Heart right ventricle (tissue), 16 donors: ENCODE results near the gene USH2A. TPM values are rescaled to one million over a fixed set of nuclear protein-coding genes. Genes with fewer than 3 reads are reported as not detected.

ENCODE experiments used
- ATAC-seq, 8 donors: fragments of 200-7000 bp; cut with Tn5 transposase; one replicate each; pipeline ENCODE4 v1.9.1; 2020; ENCODE audit warnings: mild to moderate bottlenecking in 8 of 8, moderate library complexity in 8 of 8, moderate number of reproducible peaks in 1 of 8
- DNase-seq, 2 donors: peaks; one replicate each; pipeline ENCODE4 v3.0.0-alpha.2; 2020
- H3K27ac ChIP-seq, 10 donors: fragments of 200-600 bp; sonication (generic) in 2 of 10; one replicate each; pipeline versions ENCODE4 v1.5.0 to v1.8.0; 2020 to 2022; ENCODE audit warnings: mild to moderate bottlenecking in 3 of 10
- H3K27me3 ChIP-seq, 7 donors: fragments of 200-600 bp; one replicate each; pipeline ENCODE4 v1.8.0; 2021 to 2022; ENCODE audit warnings: mild to moderate bottlenecking in 2 of 7
- H3K36me3 ChIP-seq, 9 donors: fragments of 200-600 bp; sonication (generic) in 1 of 9; one replicate each; pipeline versions ENCODE4 v1.5.0 to v1.8.0; 2020 to 2022; ENCODE audit warnings: mild to moderate bottlenecking in 2 of 9
- H3K4me1 ChIP-seq, 9 donors: fragments of 200-600 bp; sonication (generic) in 1 of 9; one replicate each; pipeline versions ENCODE4 v1.5.0 to v1.8.0; 2020 to 2022; ENCODE audit warnings: mild to moderate bottlenecking in 4 of 9
- H3K4me3 ChIP-seq, 10 donors: fragments of 200-600 bp; sonication (generic) in 2 of 10; one replicate each; pipeline versions ENCODE4 v1.5.0 to v1.8.0; 2020 to 2022; ENCODE audit warnings: mild to moderate bottlenecking in 7 of 10, moderate library complexity in 2 of 10
- H3K9me3 ChIP-seq, 11 donors: fragments of 200-600 bp in 10 of 11; sonication (generic) in 2 of 11; one replicate each; pipeline versions ENCODE4 v1.5.0 to v1.8.0; 2013 to 2022; ENCODE audit warnings: mild to moderate bottlenecking in 2 of 11, control low read depth in 1 of 11, moderate library complexity in 1 of 11
- CTCF ChIP-seq, 9 donors: fragments of 200-600 bp; sonication (generic) in 2 of 9; IDR thresholded peaks; one replicate each; pipeline versions ENCODE4 v1.5.0 to v1.8.0; 2021 to 2022; ENCODE audit warnings: antibody characterized with exemption in 9 of 9, mild to moderate bottlenecking in 5 of 9, moderate library complexity in 1 of 9
- WGBS, 2 donors: extraction: QIAGEN DNeasy Blood & Tissue Kit; methylation state at CpG; one replicate each; pipeline ENCODE4 v1.1.7; 2013; ENCODE audit warnings: inconsistent platforms in 1 of 2; 5-methylcytosine and 5-hydroxymethylcytosine counted together
- intact Hi-C, 10 donors: fragments of 100-400 bp; cut with DNase I; formaldehyde crosslinking; loops; one replicate each; pipeline versions ENCODE4 v1.11.1 to v1.14.2; 2022
- polyA plus RNA-seq, 2 donors: library from polyadenylated mRNA; stranded (reverse); fragments of 200-250 nt; gene quantifications; one replicate each; pipeline ENCODE4 v1.2.3, GENCODE V29; 2013
- total RNA-seq, 10 donors: library from RNA; stranded (reverse); fragmentation: NEBNext Ultra II Directional in 3 of 10; extraction: Animal tissue kit (Norgen Biotek cat#: 25700) in 3 of 10; gene quantifications; one replicate each; pipeline versions ENCODE4 v1.2.1 to v1.2.4, GENCODE V29; 2021 to 2023
- donor health status: Arrhythmogenic right ventricular cardiomyopathy.
- donor health status: ischemic (EF 13 %, LVEDD 7.1; RV severe dilation, severe dysfunction).
- donor health status: healthy with polysubstance abuse.
- donor health status: DM: no; HTN: yes; CAD: no.
- donor health status: DM: no; HTN: no; CAD: no.
- donor health status: ischemic (EF 25% LVEDD 6.9; RV normal size, moderate dysfunction).
- donor health status: ischemic (EF 25% LVEDD 5.7; RV mildly dilated, moderate dysfunction).
- donor health status: healthy.
- donor health status: DM: yes; HTN: yes; CAD: no.
- donor health status: Ischemic cardiomyopathy.
- donor health status: ischemic (EF 35%, LVEDD 5.7; RV mildly dilated, moderate dysfunction).
- donor health status: nonischemic (EF 11% LVEDD 7.7; RV severe dilation, severe dysfunction).
- donor health status: DM: yes; HTN: yes; CAD: no.
- donor health status: PGD.
- donor health status: ischemic (EF 29% LVEDD 5.4; RV normal size, mild dysfunction).
- donor health status: nonischemic (EF 23%, LVEDD 6.1; RV moderate dilation, normal function).

The USH2A gene
- total and polyA plus RNA-seq, 12 donors, result 0.01 to 4.9 (median 3.6) TPM

DNA sequence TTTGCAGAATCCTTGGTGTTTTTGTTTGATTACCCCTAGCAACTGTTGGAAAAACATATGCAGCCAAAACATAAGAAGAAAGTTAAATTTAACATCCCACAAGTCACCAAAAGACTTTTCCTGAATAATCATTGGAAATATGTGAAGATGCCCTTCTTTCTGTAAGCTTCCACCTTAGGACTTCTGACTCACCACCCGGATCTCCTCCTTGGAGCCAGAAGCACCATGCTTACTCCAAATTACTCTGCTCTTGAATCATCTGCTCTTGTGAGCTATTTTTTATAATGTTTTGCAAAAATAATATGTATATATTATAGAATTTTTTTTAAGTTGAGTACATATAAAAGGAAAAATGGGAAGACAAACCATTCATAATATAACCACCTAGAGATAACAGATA is 464.4 kb downstream of the USH2A start:
- WGBS, 2 donors, result 73 to 78% methylated on average over 1 of the region's 1 CpG
- DNase-seq (no peak), ATAC-seq (no peak)
- Histone ChIP-seq H3K36me3 (no peaks in the 10 kb centered on the region), H3K27me3 (peaks cover 0 to 2% (median 0%) of the 10 kb centered on the region in 7 donors), H3K9me3 (no peaks in the 10 kb centered on the region), H3K27ac (no peak overlapping the region), H3K4me3 (no peak overlapping the region), H3K4me1 (no peaks in the 10 kb centered on the region)
- intact Hi-C loops, result no loop called here
- no peak for TF ChIP-seq CTCF (IDR thresholded peaks at IDR 0.05)

- no peaks in the 10 kb centered on the region for H3K36me3 ChIP-seq
- 18 to 20% methylated on average over 7 of the region's 7 CpGs for WGBS, 2 donors
- intact Hi-C loops, result no loop called here
- TF ChIP-seq CTCF (IDR thresholded peaks at IDR 0.05), result no peak
- peaks cover 0 to 2% (median 0%) of the 10 kb centered on the region in 7 donors for H3K27me3 ChIP-seq
- ATAC-seq (no peak), DNase-seq (no peak)
- H3K9me3 ChIP-seq, result no peaks in the 10 kb centered on the region
- H3K4me1 ChIP-seq, result no peaks in the 10 kb centered on the region
- no peak overlapping the region for H3K27ac ChIP-seq
- no peak overlapping the region for H3K4me3 ChIP-seq
Measured at GRCh38 chr1:215957663-215958062, 465.6 kb downstream of the USH2A start.

- Histone ChIP-seq H3K27me3 (no peaks in the 10 kb centered on the region), H3K9me3 (no peaks in the 10 kb centered on the region), H3K27ac (no peak overlapping the region), H3K36me3 (no peaks in the 10 kb centered on the region), H3K4me3 (no peak overlapping the region), H3K4me1 (no peaks in the 10 kb centered on the region)
- intact Hi-C loops, result no loop called here
- DNase-seq (no peak), ATAC-seq (no peak)
- WGBS, 2 donors, result 90 to 94% methylated on average over 3 of the region's 3 CpGs
- TF ChIP-seq CTCF (IDR thresholded peaks at IDR 0.05), result no peak
Measured at GRCh38 chr1:215932558-215932957, 490.7 kb downstream of the USH2A start.

DNA sequence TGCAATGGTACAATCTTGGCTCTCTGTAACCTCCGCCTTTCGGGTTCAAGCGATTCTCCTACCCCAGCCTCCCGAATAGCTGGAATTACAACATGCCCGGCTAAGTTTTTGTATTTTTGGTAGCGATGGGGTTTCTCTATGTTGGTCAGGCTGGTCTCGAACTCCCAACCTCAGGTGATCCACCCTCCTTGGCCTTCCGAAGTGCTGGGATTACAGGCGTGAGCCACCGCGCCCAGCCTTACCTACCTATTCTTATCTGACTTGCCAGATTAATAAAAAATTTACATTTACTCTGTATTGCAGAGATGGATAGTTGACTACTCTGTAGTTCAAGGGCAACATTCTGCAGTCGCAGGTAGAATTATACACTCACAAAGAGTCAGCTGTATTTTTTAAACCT is 496.6 kb downstream of the USH2A start:
- no peaks in the 10 kb centered on the region for H3K36me3 ChIP-seq
- H3K27ac ChIP-seq, result no peak overlapping the region
- TF ChIP-seq CTCF (IDR thresholded peaks at IDR 0.05), result no peak
- no peaks in the 10 kb centered on the region for H3K9me3 ChIP-seq
- ATAC-seq (no peak), DNase-seq (no peak)
- 94 to 95% methylated on average over 12 of the region's 12 CpGs for whole genome bisulfite sequencing, 2 donors
- no peaks in the 10 kb centered on the region for H3K27me3 ChIP-seq
- H3K4me1 ChIP-seq, result no peaks in the 10 kb centered on the region
- intact Hi-C loops, result no loop called here
- no peak overlapping the region for H3K4me3 ChIP-seq
